Adrenal gland (tissue), 12 donors: ENCODE results near the gene PLEKHM2. TPM values are rescaled to one million over a fixed set of nuclear protein-coding genes. Genes with fewer than 3 reads are reported as not detected.

ENCODE experiments used
- DNase-seq, 7 donors: peaks; one replicate each; pipeline ENCODE4 v3.0.0-alpha.2; 2019 to 2020
- H3K27ac ChIP-seq, 5 donors: fragments of 200-600 bp; sonication (generic) in 4 of 5; 1 replicate in 3 of 5; 2 replicates in 2 of 5; pipeline versions ENCODE4 v1.5.1 to v1.8.0; 2016 to 2020; ENCODE audit warnings: mild to moderate bottlenecking in 1 of 5
- H3K27me3 ChIP-seq: fragments of 200-600 bp; 2 replicates; pipeline ENCODE4 v1.8.0; 2021
- H3K36me3 ChIP-seq, 2 donors: fragments of 200-600 bp; replicated peaks in 1 of 2; 1 replicate in 1 of 2; 2 replicates in 1 of 2; pipeline versions ENCODE4 v1.5.1 to v1.8.0; 2018 to 2022
- H3K4me1 ChIP-seq, 2 donors: fragments of 200-600 bp; replicated peaks in 1 of 2; 1 replicate in 1 of 2; 2 replicates in 1 of 2; pipeline versions ENCODE4 v1.5.1 to v1.8.0; 2018 to 2021
- H3K4me3 ChIP-seq, 4 donors: fragments of 200-600 bp; sonication (generic) in 3 of 4; one replicate each; pipeline ENCODE4 v1.5.1; 2016 to 2018
- H3K9me3 ChIP-seq, 3 donors: fragments of 200-600 bp; sonication (generic) in 1 of 3; replicated peaks in 1 of 3; 1 replicate in 2 of 3; 2 replicates in 1 of 3; pipeline versions ENCODE4 v1.5.1 to v1.8.0; 2016 to 2021
- POLR2A ChIP-seq, 2 donors: fragments of 450-650 bp; IDR thresholded peaks; one replicate each; pipeline ENCODE4 v1.6.1; 2017; ENCODE audit warnings: antibody characterized with exemption in 2 of 2, mild to moderate bottlenecking in 2 of 2, moderate library complexity in 1 of 2
- WGBS, 4 donors: extraction: QIAGEN DNeasy Blood & Tissue Kit in 2 of 4; methylation state at CpG; one replicate each; pipeline versions ENCODE4 v1.1.5 to v1.1.7; 2013 to 2017; 5-methylcytosine and 5-hydroxymethylcytosine counted together
- intact Hi-C, 2 donors: fragments of 100-400 bp; cut with DNase I; formaldehyde crosslinking; loops; one replicate each; pipeline versions ENCODE4 v1.14.1 to v1.15.0; 2022 to 2023
- polyA plus RNA-seq, 3 donors: library from polyadenylated mRNA; stranded (reverse); fragments of 200-250 nt in 2 of 3; fragments of 350-450 nt in 1 of 3; fragmentation: Illumina TruSeq in 1 of 3; extraction: RNeasy Lipid Tissue Mini Kit (QIAGEN cat#74804) in 1 of 3; gene quantifications; one replicate each; pipeline ENCODE4 v1.2.3, GENCODE V29; 2013 to 2014
- total RNA-seq, 9 donors: library from RNA; depleted of rRNA in 4 of 9; stranded (reverse); fragments of >200 nt in 4 of 9; fragments of 120-200 nt in 1 of 9; fragmentation: NEBNext Ultra II Directional in 1 of 9; extraction: Animal tissue kit (Norgen Biotek cat#: 25700) in 1 of 9; gene quantifications; one replicate each; pipeline versions ENCODE4 v1.1.0 to v1.2.4, GENCODE V29; 2013 to 2023
- TF ChIP-seq, protein P1 (sequence below), 6 experiments: fragments of 450-650 bp in 4 of 6; fragments of 200-600 bp in 2 of 6; sonication (generic) in 1 of 6; IDR thresholded peaks; 1 replicate in 5 of 6; 2 replicates in 1 of 6; pipeline versions ENCODE4 v1.5.1 to v1.8.0; 2016 to 2021; ENCODE audit warnings: antibody characterized with exemption in 6 of 6, mild to moderate bottlenecking in 2 of 6, moderate library complexity in 1 of 6
- donor health status: healthy with polysubstance abuse.
- donor health status: Bipolar disorder and iron deficiency.
- donor health status: DM: yes; HTN: yes; CAD: no.
- donor health status: DM: no; HTN: no; CAD: no.
- donor health status: DM: no; HTN: no; CAD: no.
- donor health status: DM: yes; HTN: yes; CAD: no.

Gene PLEKHM2
- total and polyA plus RNA-seq, 12 donors, result 25.8 to 103 (median 70.1) TPM

DNA sequence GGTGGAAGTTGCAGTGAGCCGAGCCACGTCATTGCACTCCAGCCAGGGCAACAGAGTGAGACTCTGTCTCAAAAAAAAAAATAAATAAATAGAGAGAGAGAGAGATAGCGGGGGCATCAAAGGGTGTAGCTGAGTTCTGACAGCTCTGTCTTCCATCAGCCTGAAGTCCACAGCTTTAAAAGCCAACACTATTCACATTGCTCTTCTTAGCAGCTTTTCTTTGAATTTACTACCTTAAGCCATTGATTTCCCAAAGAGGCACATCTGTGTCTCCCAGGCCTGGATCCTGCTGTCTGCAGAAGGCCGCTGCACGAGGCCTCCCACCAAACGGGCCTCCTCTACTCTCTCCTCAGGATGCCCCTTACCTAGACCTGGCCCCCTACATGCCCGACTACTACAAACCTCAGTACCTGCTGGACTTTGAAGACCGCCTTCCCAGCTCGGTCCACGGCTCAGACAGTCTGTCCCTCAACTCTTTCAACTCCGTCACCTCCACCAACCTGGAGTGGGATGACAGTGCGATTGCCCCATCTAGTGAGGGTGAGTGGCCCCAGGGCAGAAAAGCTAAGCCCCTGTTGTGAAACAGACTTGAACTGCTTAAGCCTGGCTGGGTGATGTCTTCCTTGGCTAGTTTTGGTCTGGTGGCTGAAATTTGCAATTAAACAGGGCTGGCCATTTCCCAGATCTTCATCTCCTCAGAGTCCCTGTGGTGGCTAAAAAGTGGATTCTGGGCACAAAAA lies 35.4 kb downstream of the PLEKHM2 start:
- H3K4me1 ChIP-seq, result peaks cover 3 to 13% of the 10 kb centered on the region in 2 donors
- no peak for TF ChIP-seq POLR2A (IDR thresholded peaks at IDR 0.05)
- TF ChIP-seq, protein P1, sequence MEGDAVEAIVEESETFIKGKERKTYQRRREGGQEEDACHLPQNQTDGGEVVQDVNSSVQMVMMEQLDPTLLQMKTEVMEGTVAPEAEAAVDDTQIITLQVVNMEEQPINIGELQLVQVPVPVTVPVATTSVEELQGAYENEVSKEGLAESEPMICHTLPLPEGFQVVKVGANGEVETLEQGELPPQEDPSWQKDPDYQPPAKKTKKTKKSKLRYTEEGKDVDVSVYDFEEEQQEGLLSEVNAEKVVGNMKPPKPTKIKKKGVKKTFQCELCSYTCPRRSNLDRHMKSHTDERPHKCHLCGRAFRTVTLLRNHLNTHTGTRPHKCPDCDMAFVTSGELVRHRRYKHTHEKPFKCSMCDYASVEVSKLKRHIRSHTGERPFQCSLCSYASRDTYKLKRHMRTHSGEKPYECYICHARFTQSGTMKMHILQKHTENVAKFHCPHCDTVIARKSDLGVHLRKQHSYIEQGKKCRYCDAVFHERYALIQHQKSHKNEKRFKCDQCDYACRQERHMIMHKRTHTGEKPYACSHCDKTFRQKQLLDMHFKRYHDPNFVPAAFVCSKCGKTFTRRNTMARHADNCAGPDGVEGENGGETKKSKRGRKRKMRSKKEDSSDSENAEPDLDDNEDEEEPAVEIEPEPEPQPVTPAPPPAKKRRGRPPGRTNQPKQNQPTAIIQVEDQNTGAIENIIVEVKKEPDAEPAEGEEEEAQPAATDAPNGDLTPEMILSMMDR (IDR thresholded peaks at IDR 0.05), result no peak
- no peaks in the 10 kb centered on the region for H3K27me3 ChIP-seq
- 91 to 97% (median 93%) methylated on average over 11 to 12 of the region's 12 CpGs for WGBS, 4 donors
- H3K9me3 ChIP-seq, result no peaks in the 10 kb centered on the region
- no peak for DNase-seq
- intact Hi-C loops, result no loop called here
- H3K36me3 ChIP-seq, result peaks cover 0 to 82% of the 10 kb centered on the region in 2 donors
- H3K27ac ChIP-seq, result no peak overlapping the region
- H3K4me3 ChIP-seq, result no peak overlapping the region

DNA sequence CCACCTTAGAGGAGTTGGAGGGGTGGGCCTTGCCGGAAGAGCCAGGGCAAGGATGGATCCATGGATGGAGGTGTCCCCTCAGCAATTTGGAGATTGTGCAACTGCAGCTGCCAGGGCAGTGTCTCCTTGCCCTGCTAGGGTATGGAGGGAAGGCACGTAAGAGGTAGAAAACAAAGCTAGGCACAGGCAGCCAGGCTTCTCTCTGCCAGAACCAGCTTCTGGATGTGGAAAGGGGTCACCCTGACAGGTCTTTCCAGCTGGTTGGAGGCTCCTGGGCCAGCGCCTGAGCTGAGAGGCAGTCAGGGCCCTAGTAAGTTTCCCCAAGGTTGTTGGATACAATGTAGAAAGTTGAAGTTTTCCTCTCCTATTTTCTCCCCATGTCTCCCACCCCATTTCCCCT lies 36.7 kb downstream of the PLEKHM2 start:
- intact Hi-C loops, result no loop called here

DNA sequence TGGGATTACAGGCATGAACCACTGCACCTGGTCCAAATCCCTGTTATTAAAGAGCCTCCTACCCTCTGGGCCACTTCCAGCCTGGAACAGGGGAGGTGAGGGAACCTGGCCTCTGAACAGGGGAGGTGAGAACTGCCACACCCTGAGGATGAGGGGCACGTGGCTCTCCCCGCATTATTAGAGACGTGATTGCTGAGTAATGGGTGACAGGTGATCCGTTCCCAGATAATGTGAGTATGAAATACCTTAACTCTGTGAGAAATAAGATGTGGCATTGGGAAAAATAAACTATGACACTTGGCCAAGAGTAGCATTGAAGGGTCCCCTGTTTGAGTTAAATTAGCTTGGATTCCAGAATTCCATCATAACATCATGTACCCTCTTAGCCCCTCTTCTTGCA lies 38.3 kb downstream of the PLEKHM2 start:
- Histone ChIP-seq H3K27me3 (no peaks in the 10 kb centered on the region), H3K27ac (no peak overlapping the region), H3K9me3 (no peaks in the 10 kb centered on the region), H3K4me1 (peaks cover 0 to 20% of the 10 kb centered on the region in 2 donors), H3K36me3 (peaks cover 0 to 87% of the 10 kb centered on the region in 2 donors), H3K4me3 (no peak overlapping the region)
- intact Hi-C loops, result no loop called here
- no peak for TF ChIP-seq POLR2A (IDR thresholded peaks at IDR 0.05)
- TF ChIP-seq, protein P1 (IDR thresholded peaks at IDR 0.05), result no peak
- WGBS, 4 donors, result 86 to 96% (median 91%) methylated on average over 4 of the region's 4 CpGs
- no peak for DNase-seq

More for the DNA sequence above, 36.7 kb downstream of the PLEKHM2 start:
- Histone ChIP-seq H3K36me3 (peaks cover 0 to 87% of the 10 kb centered on the region in 2 donors), H3K27ac (no peak overlapping the region), H3K9me3 (no peaks in the 10 kb centered on the region), H3K27me3 (no peaks in the 10 kb centered on the region), H3K4me1 (peaks cover 0 to 8% of the 10 kb centered on the region in 2 donors), H3K4me3 (no peak overlapping the region)
- DNase-seq, result no peak
- WGBS, 4 donors, result 94 to 100% (median 95%) methylated on average over 2 to 3 of the region's 3 CpGs
- TF ChIP-seq, protein P1 (IDR thresholded peaks at IDR 0.05), result no peak
- no peak for TF ChIP-seq POLR2A (IDR thresholded peaks at IDR 0.05)

DNA sequence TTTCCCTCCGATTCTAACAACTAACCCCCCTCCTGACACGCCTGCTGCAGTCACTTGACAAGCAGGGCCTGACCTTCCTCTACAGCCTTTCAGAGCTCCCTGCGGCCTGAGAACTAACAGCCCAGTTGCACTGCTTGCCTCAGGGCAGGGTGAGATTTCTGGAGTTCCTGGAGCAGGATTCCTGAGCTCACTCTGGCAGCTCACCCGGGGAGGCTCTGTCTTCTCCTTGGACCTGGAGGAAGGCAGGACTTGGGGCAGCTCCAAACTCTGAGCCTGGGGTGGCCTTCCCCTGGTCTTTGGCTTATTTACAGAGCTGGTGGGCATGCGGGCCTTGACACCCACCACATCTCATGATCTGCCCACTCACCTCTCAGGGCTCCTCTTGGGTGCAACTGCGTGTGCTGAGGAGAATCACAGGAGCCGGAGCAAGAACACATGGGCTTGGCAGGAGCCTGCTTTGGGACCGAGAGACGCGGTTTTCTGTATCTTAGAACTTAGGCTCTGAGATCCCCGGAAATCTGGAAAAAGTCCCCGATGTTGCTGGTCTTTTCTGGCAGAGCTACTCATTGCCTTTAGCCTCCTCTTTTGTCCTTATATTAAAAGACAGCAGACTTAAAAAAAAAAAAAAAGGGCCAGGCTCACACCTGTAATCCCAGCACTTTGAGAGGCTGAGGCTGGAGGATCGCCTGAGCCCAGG lies 38.9 kb downstream of the PLEKHM2 start:
- TF ChIP-seq, protein P1 (IDR thresholded peaks at IDR 0.05), result no peak
- no peak for TF ChIP-seq POLR2A (IDR thresholded peaks at IDR 0.05)
- peak overlapping the region in 1 of 5 donors; percentile 31 for H3K27ac ChIP-seq
- H3K4me1 ChIP-seq, result peaks cover 0 to 16% of the 10 kb centered on the region in 2 donors
- no peak for DNase-seq
- 75 to 88% (median 87%) methylated on average over 10 to 13 of the region's 13 CpGs for WGBS, 4 donors
- H3K36me3 ChIP-seq, result peaks cover 0 to 87% of the 10 kb centered on the region in 2 donors
- H3K4me3 ChIP-seq, result no peak overlapping the region
- H3K9me3 ChIP-seq, result no peaks in the 10 kb centered on the region
- intact Hi-C loops, result no loop called here
- no peaks in the 10 kb centered on the region for H3K27me3 ChIP-seq
